CD4-positive, alpha-beta memory T cell (primary cell): ENCODE results near the gene RIMBP2. TPM values are rescaled to one million over a fixed set of nuclear protein-coding genes. Genes with fewer than 3 reads are reported as not detected.

Experiments used
- CTCF ChIA-PET: fragments of 350-600 bp; sonication (Branson Sonifier 250); formaldehyde crosslinking; loops from one replicate; lab custom pipeline; 2021; ENCODE audit warnings: inconsistent platforms; ENCODE audit not compliant: partially characterized antibody; lab: Charles Lee
- POLR2A ChIA-PET: fragments of 350-600 bp; sonication (Branson Sonifier 250); formaldehyde crosslinking; loops from one replicate; lab custom pipeline; 2021; ENCODE audit not compliant: partially characterized antibody; lab: Charles Lee
- DNase-seq, 5 donors: peaks; one replicate each; pipeline versions ENCODE4 v3.0.0 to v3.0.0-alpha.2; 2020 to 2022; ENCODE audit warnings: mixed read lengths in 1 of 5
- H3K27ac ChIP-seq: one replicate; pipeline ENCODE4 v1.7.0; 2013; ENCODE audit warnings: low read depth, low read length
- H3K27me3 ChIP-seq: 2 replicates; pipeline ENCODE4 v1.7.0; 2013; ENCODE audit warnings: mild to moderate bottlenecking, low read length, moderate library complexity; ENCODE audit not compliant: insufficient read depth
- H3K36me3 ChIP-seq: 2 replicates; pipeline ENCODE4 v1.7.0; 2013; ENCODE audit warnings: mild to moderate bottlenecking, low read length, moderate library complexity; ENCODE audit not compliant: insufficient read depth
- H3K4me1 ChIP-seq: 2 replicates; pipeline ENCODE4 v1.7.0; 2013; ENCODE audit warnings: mild to moderate bottlenecking, low read length, moderate library complexity; ENCODE audit not compliant: insufficient read depth
- H3K4me3 ChIP-seq, 2 donors: one replicate each; pipeline ENCODE4 v1.7.0; 2013; ENCODE audit warnings: low read length in 2 of 2, mild to moderate bottlenecking in 1 of 2
- H3K9me3 ChIP-seq, 2 donors: one replicate each; pipeline ENCODE4 v1.7.0; 2013; ENCODE audit warnings: low read length in 2 of 2, control low read depth in 1 of 2; ENCODE audit not compliant: control insufficient read depth in 1 of 2
- H3K27ac Mint-ChIP-seq, 7 donors: one replicate each; pipeline ENCODE4 v1.8.0; 2020 to 2021; ENCODE audit warnings: mixed read lengths in 7 of 7, mild to moderate bottlenecking in 6 of 7, inconsistent platforms in 3 of 7, moderate library complexity in 3 of 7
- H3K27me3 Mint-ChIP-seq, 2 donors: one replicate each; pipeline ENCODE4 v1.8.0; 2020 to 2021; ENCODE audit warnings: mixed read lengths in 2 of 2
- H3K36me3 Mint-ChIP-seq, 2 donors: one replicate each; pipeline ENCODE4 v1.8.0; 2020 to 2021; ENCODE audit warnings: mixed read lengths in 2 of 2, inconsistent platforms in 1 of 2, mild to moderate bottlenecking in 1 of 2
- H3K4me1 Mint-ChIP-seq, 4 donors: one replicate each; pipeline ENCODE4 v1.8.0; 2020 to 2021; ENCODE audit warnings: mixed read lengths in 4 of 4, mild to moderate bottlenecking in 1 of 4
- H3K4me3 Mint-ChIP-seq, 8 donors: one replicate each; pipeline ENCODE4 v1.8.0; 2020 to 2021; ENCODE audit warnings: mixed read lengths in 8 of 8, mild to moderate bottlenecking in 7 of 8, moderate library complexity in 6 of 8, inconsistent platforms in 3 of 8
- H3K9me3 Mint-ChIP-seq, 8 donors: one replicate each; pipeline ENCODE4 v1.8.0; 2020 to 2021; ENCODE audit warnings: mixed read lengths in 8 of 8, mild to moderate bottlenecking in 5 of 8, inconsistent platforms in 3 of 8, moderate library complexity in 1 of 8
- intact Hi-C: fragments of 100-400 bp; cut with micrococcal nuclease; formaldehyde crosslinking; loops from one replicate; pipeline ENCODE4 v1.15.1; 2023
- polyA plus RNA-seq, 2 donors: library from polyadenylated mRNA; unstranded; fragments of 300-500 nt; fragmentation: Illumina TruSeq; gene quantifications; one replicate each; pipeline ENCODE4 v1.2.3, GENCODE V29; 2021
- total RNA-seq, 2 experiments: library from RNA; stranded (reverse); gene quantifications; one replicate each; pipeline ENCODE4 v1.2.3, GENCODE V29; 2021

RIMBP2 gene
- total and polyA plus RNA-seq, 4 experiments from 2014 or later = 0.20 TPM; not detected in 3

DNA sequence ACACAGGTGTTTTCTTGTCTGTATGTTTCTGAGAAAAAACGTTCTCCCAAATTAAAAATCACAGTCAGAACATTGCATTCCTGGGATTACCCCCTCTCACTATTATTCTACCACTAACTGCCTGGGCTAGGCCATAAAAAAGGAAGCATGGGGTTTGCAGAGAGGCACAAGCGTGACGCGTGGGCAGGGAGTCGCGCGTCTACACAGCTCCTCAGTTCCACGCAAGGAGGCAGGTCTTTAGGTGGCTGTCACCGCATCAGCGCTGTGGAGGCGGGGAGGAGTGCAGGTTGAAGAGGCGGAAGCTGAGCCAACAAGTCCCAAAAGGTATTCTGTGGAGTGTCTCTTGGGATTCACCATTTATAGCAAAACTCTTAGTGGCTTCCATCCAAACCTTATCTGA is 109.9 kb downstream of the RIMBP2 start:
- Mint-ChIP-seq H3K4me3 (no peak overlapping the region), H3K9me3 (no peaks in the 10 kb centered on the region), H3K4me1 (no peaks in the 10 kb centered on the region), H3K27me3 (no peaks in the 10 kb centered on the region), H3K36me3 (no peaks in the 10 kb centered on the region), H3K27ac (no peak overlapping the region)
- ChIA-PET CTCF (no interaction called here), POLR2A (no interaction called here)
- intact Hi-C loops = no loop called here
- H3K27me3 ChIP-seq = no peaks in the 10 kb centered on the region
- H3K27ac ChIP-seq = no peak overlapping the region
- H3K9me3 ChIP-seq = no peaks in the 10 kb centered on the region
- H3K36me3 ChIP-seq = no peaks in the 10 kb centered on the region
- no peaks in the 10 kb centered on the region for H3K4me1 ChIP-seq
- H3K4me3 ChIP-seq = no peak overlapping the region
- DNase-seq = no peak

DNA sequence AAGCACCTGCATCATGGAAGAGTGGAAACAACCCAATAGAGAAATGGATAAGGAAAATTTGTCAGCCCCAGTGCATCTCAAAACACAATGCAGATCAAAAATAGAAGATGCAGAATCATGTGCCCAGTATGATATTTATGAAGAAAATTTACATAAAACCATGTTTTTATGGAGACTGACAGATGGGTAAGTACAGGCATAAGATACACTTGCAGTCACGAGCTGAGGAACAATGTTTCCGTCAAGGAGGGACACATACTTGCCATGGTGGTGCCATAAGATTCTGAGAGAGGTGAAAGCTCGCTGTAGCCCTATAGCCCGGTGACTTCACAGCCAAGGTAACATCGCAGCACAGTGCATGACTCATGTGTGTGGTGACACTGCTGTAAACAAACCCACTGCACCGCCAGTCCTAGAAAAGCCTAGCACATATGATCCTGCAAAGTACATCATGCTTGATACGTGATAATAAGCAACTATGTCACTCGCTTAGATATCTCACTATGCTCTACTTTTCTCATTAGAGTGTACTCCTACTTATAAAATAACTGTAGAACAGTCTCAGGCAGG is 112.6 kb downstream of the RIMBP2 start:
- no peaks in the 10 kb centered on the region for H3K36me3 ChIP-seq
- no peak overlapping the region for H3K4me3 Mint-ChIP-seq
- no peak overlapping the region for H3K4me3 ChIP-seq
- POLR2A ChIA-PET = no interaction called here
- H3K4me1 ChIP-seq = no peaks in the 10 kb centered on the region
- no peaks in the 10 kb centered on the region for H3K9me3 ChIP-seq
- no peaks in the 10 kb centered on the region for H3K27me3 ChIP-seq
- H3K27ac ChIP-seq = no peak overlapping the region
- H3K27ac Mint-ChIP-seq = no peak overlapping the region
- no peak for DNase-seq
- H3K9me3 Mint-ChIP-seq = peaks cover 0 to 10% (median 0%) of the 10 kb centered on the region in 8 donors
- intact Hi-C loops = no loop called here
- no peaks in the 10 kb centered on the region for H3K36me3 Mint-ChIP-seq
- H3K27me3 Mint-ChIP-seq = no peaks in the 10 kb centered on the region
- CTCF ChIA-PET = no interaction called here
- no peaks in the 10 kb centered on the region for H3K4me1 Mint-ChIP-seq

DNA sequence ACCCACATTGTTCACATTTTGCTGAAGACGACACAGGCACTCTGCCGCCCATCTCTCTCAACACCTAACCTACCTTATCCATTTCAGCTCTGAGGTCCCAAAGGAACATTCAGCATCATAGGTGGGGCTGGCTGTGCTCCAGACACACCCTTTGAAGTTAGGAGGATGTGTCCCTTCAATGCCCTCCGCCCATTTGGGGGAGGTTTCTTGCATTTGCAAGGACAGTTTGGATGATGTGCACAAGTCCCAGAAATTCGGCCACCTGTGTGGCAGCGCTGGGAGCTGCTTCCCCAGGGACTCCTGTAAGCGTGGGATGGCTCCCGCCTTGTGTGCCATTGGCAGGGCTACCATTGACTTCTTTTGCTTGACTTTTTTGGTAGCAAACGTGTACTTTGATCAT is 113.8 kb downstream of the RIMBP2 start:
- Mint-ChIP-seq H3K4me1 (no peaks in the 10 kb centered on the region), H3K27ac (no peak overlapping the region), H3K36me3 (peaks cover 0 to 4% of the 10 kb centered on the region in 2 donors), H3K4me3 (no peak overlapping the region), H3K9me3 (peaks cover 4 to 16% (median 8%) of the 10 kb centered on the region in 8 donors), H3K27me3 (no peaks in the 10 kb centered on the region)
- Histone ChIP-seq H3K9me3 (peaks cover 0 to 3% of the 10 kb centered on the region in 2 donors), H3K36me3 (no peaks in the 10 kb centered on the region), H3K4me1 (no peaks in the 10 kb centered on the region), H3K4me3 (no peak overlapping the region), H3K27me3 (no peaks in the 10 kb centered on the region), H3K27ac (no peak overlapping the region)
- ChIA-PET CTCF (no interaction called here), POLR2A (no interaction called here)
- no peak for DNase-seq
- intact Hi-C loops = no loop called here

DNA sequence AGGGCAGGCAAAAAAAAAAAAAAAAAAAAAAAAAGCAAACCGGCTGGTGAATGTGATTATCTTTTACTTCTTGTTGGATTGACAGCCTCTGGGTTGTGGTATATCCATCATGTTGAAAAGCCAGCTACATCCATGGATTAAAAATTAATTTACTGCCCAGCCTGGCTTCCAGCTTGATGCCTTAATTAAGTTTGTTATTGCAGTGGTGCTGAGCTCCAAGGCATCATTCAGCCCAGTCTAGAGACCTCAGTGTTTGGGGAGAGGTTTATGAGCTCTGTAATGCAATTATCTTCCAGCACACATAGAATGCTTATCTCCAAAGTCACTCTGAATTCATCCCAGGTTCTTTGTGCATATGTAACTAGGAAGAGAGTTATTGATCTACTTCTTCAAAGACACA is 114.8 kb downstream of the RIMBP2 start:
- Histone ChIP-seq H3K4me1 (no peaks in the 10 kb centered on the region), H3K9me3 (peaks cover 0 to 3% of the 10 kb centered on the region in 2 donors), H3K27ac (no peak overlapping the region), H3K4me3 (no peak overlapping the region), H3K27me3 (no peaks in the 10 kb centered on the region), H3K36me3 (no peaks in the 10 kb centered on the region)
- Mint-ChIP-seq H3K27me3 (no peaks in the 10 kb centered on the region), H3K4me1 (no peaks in the 10 kb centered on the region), H3K36me3 (peaks cover 0 to 4% of the 10 kb centered on the region in 2 donors), H3K4me3 (no peak overlapping the region), H3K27ac (no peak overlapping the region), H3K9me3 (peaks cover 4 to 16% (median 9%) of the 10 kb centered on the region in 8 donors)
- CTCF ChIA-PET = no interaction called here
- no peak for DNase-seq
- intact Hi-C loops = no loop called here
- POLR2A ChIA-PET = no interaction called here

DNA sequence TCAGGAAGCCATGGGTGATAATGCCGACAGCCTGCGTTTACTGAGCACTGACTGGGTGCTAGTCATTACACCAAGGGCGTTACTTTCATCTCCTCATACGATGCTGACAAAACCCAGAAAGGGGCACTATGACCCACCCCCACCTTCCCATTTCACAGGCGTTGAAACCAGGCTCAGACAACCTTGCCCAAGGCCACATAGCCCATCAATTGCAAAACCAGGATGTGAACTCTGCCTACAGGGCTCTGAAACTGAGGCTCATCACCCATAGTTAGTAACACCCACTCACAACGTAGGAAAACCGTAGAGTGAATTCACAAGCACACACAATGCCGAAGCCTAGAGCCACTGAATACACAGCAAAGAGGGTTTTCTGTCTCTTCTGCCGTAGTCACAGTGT is 119.9 kb downstream of the RIMBP2 start:
- peaks cover 0 to 4% of the 10 kb centered on the region in 2 donors for H3K36me3 Mint-ChIP-seq
- Histone ChIP-seq H3K27me3 (no peaks in the 10 kb centered on the region), H3K36me3 (no peaks in the 10 kb centered on the region), H3K27ac (no peak overlapping the region), H3K9me3 (peaks cover 0 to 3% of the 10 kb centered on the region in 2 donors), H3K4me3 (no peak overlapping the region), H3K4me1 (no peaks in the 10 kb centered on the region)
- ChIA-PET POLR2A (no interaction called here), CTCF (no interaction called here)
- no peak overlapping the region for H3K4me3 Mint-ChIP-seq
- peaks cover 4 to 22% (median 13%) of the 10 kb centered on the region in 8 donors for H3K9me3 Mint-ChIP-seq
- no peaks in the 10 kb centered on the region for H3K4me1 Mint-ChIP-seq
- no peak overlapping the region for H3K27ac Mint-ChIP-seq
- DNase-seq = no peak
- peaks cover 0 to 2% of the 10 kb centered on the region in 2 donors for H3K27me3 Mint-ChIP-seq
- intact Hi-C loops = no loop called here

DNA sequence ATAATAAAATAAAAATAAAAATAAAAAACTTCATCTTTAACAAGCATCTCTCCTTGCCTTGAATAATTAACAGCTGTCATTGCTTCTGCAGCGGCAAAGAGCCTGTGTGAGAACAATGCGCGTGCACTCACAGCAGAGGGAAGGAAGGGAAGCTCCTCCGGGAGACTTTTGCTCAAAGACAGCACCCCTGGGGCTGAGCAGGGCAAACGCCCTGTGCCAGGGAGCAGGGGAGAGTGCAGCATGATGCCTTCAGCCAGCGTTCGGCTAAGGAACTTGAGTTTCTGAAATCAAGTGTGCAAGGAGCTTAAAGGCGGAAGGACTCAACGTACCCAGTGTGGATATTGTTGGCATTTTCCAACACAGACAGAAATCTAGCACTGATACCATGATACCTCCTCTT is 120.5 kb downstream of the RIMBP2 start:
- Mint-ChIP-seq H3K4me1 (no peaks in the 10 kb centered on the region), H3K27ac (no peak overlapping the region), H3K4me3 (no peak overlapping the region), H3K9me3 (peaks cover 4 to 22% (median 13%) of the 10 kb centered on the region in 8 donors), H3K27me3 (peaks cover 0 to 2% of the 10 kb centered on the region in 2 donors), H3K36me3 (peaks cover 0 to 4% of the 10 kb centered on the region in 2 donors)
- no peak for DNase-seq
- peaks cover 0 to 3% of the 10 kb centered on the region in 2 donors for H3K9me3 ChIP-seq
- POLR2A ChIA-PET = no interaction called here
- H3K36me3 ChIP-seq = no peaks in the 10 kb centered on the region
- CTCF ChIA-PET = no interaction called here
- H3K4me3 ChIP-seq = no peak overlapping the region
- intact Hi-C loops = no loop called here
- no peak overlapping the region for H3K27ac ChIP-seq
- H3K27me3 ChIP-seq = no peaks in the 10 kb centered on the region
- H3K4me1 ChIP-seq = no peaks in the 10 kb centered on the region

DNA sequence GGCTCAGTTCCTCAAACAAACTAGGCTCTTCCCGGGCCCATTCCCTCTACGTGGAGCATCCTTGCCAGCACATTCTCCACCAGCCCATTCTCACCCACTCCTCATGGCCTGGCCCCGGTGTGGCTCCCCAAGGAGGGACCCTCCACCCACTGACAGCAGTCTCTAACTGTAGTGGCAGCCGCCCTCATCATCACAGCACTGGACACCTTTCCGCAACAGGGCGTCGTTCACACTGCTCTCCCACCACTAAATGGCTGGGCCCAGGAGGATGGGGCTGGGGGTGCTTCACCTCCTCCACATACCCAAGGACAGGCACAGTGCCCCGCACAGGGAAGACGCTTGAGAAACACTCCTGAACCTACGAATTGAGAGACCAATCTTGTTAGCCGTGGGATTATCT is 123.0 kb downstream of the RIMBP2 start:
- no peaks in the 10 kb centered on the region for H3K4me1 ChIP-seq
- H3K27ac ChIP-seq = no peak overlapping the region
- no peak overlapping the region for H3K4me3 ChIP-seq
- Mint-ChIP-seq H3K4me1 (no peaks in the 10 kb centered on the region), H3K4me3 (no peak overlapping the region), H3K9me3 (peaks cover 4 to 16% (median 13%) of the 10 kb centered on the region in 8 donors), H3K27me3 (peaks cover 0 to 4% of the 10 kb centered on the region in 2 donors), H3K36me3 (peaks cover 0 to 4% of the 10 kb centered on the region in 2 donors), H3K27ac (peak overlapping the region in 1 of 7 donors; percentile 54)
- H3K9me3 ChIP-seq = peaks cover 0 to 3% of the 10 kb centered on the region in 2 donors
- H3K27me3 ChIP-seq = no peaks in the 10 kb centered on the region
- intact Hi-C loops = no loop called here
- DNase-seq = no peak
- H3K36me3 ChIP-seq = no peaks in the 10 kb centered on the region
- ChIA-PET CTCF (no interaction called here), POLR2A (no interaction called here)
